H1 (cell line): Measurements from ENCODE around the gene GLI1. TPM values are rescaled to one million over a fixed set of nuclear protein-coding genes. Genes with fewer than 3 reads are reported as not detected.
"Not testable (repeated sequence)": the region's sequence is repeated elsewhere in the genome, so short reads cannot be mapped to it uniquely, and the experiment has no call there.

Experiments
- CTCF ChIA-PET: fragments of 300-600 bp; sonication (Branson Sonifier 250); formaldehyde crosslinking; loops from one replicate; lab custom pipeline; 2021; ENCODE audit not compliant: partially characterized antibody; lab: Charles Lee
- POLR2A ChIA-PET: fragments of 300-600 bp; sonication (Branson Sonifier 250); formaldehyde crosslinking; loops from one replicate; lab custom pipeline; 2021; ENCODE audit warnings: inconsistent platforms; ENCODE audit not compliant: partially characterized antibody; lab: Charles Lee
- DNase-seq, 2 experiments: peaks; one replicate each; pipeline versions ENCODE4 v3.0.0 to v3.0.0-alpha.2; 2010 to 2022; ENCODE audit warnings: low spot score in 2 of 2, low read depth in 1 of 2, mixed read lengths in 1 of 2
- FAIRE-seq: peaks from 2 replicates; lab custom pipeline; 2011; peaks lifted over from hg19 to GRCh38; lab: Jason Lieb, UNC
- H2AFZ ChIP-seq: 2 replicates; pipeline ENCODE4 v1.8.1; 2012; ENCODE audit warnings: low read length, inconsistent platforms
- H2AK5ac ChIP-seq: 2 replicates; pipeline ENCODE4 v1.6.1; 2013; ENCODE audit warnings: low read depth, low read length
- H2BK120ac ChIP-seq: replicated peaks from 2 replicates; pipeline ENCODE3; 2013; ENCODE audit warnings: low read depth, low read length, inconsistent platforms
- H2BK12ac ChIP-seq: 2 replicates; pipeline ENCODE4 v1.6.1; 2013; ENCODE audit warnings: low read depth, low read length
- H2BK15ac ChIP-seq: 2 replicates; pipeline ENCODE4 v1.6.1; 2013; ENCODE audit warnings: low read length
- H2BK20ac ChIP-seq: 2 replicates; pipeline ENCODE4 v1.6.1; 2013; ENCODE audit warnings: low read length
- H2BK5ac ChIP-seq: 2 replicates; pipeline ENCODE4 v1.6.1; 2013; ENCODE audit warnings: low read depth, low read length
- H3K14ac ChIP-seq: 2 replicates; pipeline ENCODE4 v1.6.1; 2013; ENCODE audit warnings: inconsistent platforms; ENCODE audit not compliant: insufficient read length
- H3K18ac ChIP-seq: 2 replicates; pipeline ENCODE4 v1.6.1; 2013; ENCODE audit warnings: low read length; ENCODE audit errors: extremely low read depth
- H3K23ac ChIP-seq: 2 replicates; pipeline ENCODE4 v1.6.1; 2013; ENCODE audit warnings: inconsistent platforms; ENCODE audit not compliant: insufficient read length
- H3K23me2 ChIP-seq: 2 replicates; pipeline ENCODE4 v1.6.1; 2013; ENCODE audit warnings: low read depth, low read length
- H3K27ac ChIP-seq: 2 replicates; pipeline ENCODE4 v1.6.1; 2011; ENCODE audit warnings: low read depth, low read length, inconsistent platforms
- H3K27me3 ChIP-seq, 4 experiments: replicated peaks in 1 of 4; 1 replicate in 1 of 4; 2 replicates in 3 of 4; pipeline versions ENCODE4 v1.6.1 to v1.8.1; 2011 to 2013; ENCODE audit warnings: low read length in 3 of 4, mild to moderate bottlenecking in 3 of 4, inconsistent platforms in 2 of 4, mixed read lengths in 2 of 4, moderate library complexity in 1 of 4; ENCODE audit not compliant: control insufficient read depth in 3 of 4, insufficient read depth in 3 of 4; ENCODE audit errors: extremely low read depth in 1 of 4
- H3K36me3 ChIP-seq, 4 experiments: 2 replicates each; pipeline versions ENCODE4 v1.6.1 to v1.8.1; 2011 to 2013; ENCODE audit warnings: mild to moderate bottlenecking in 4 of 4, low read length in 3 of 4, moderate library complexity in 2 of 4, control low read depth in 1 of 4, inconsistent platforms in 1 of 4; ENCODE audit not compliant: insufficient read depth in 4 of 4, control insufficient read depth in 2 of 4
- H3K4ac ChIP-seq: replicated peaks from 2 replicates; pipeline ENCODE3; 2013; ENCODE audit warnings: low read length, low read depth, mixed read lengths, inconsistent platforms; ENCODE audit not compliant: insufficient read length
- H3K4me1 ChIP-seq, 4 experiments: replicated peaks in 1 of 4; 1 replicate in 1 of 4; 2 replicates in 3 of 4; pipeline versions ENCODE4 v1.6.1 to v1.8.1; 2011 to 2013; ENCODE audit warnings: low read length in 3 of 4, inconsistent platforms in 2 of 4, mixed read lengths in 1 of 4; ENCODE audit not compliant: insufficient read depth in 4 of 4, control insufficient read depth in 3 of 4
- H3K4me2 ChIP-seq, 2 experiments: 2 replicates each; pipeline versions ENCODE4 v1.6.1 to v1.8.1; 2011 to 2013; ENCODE audit warnings: low read depth in 2 of 2, low read length in 2 of 2, control low read depth in 1 of 2, inconsistent platforms in 1 of 2, mild to moderate bottlenecking in 1 of 2; ENCODE audit not compliant: insufficient read depth in 1 of 2
- H3K4me3 ChIP-seq, 4 experiments: fragments of 200-600, 300-600 bp in 1 of 4; sonication (generic), shearing (Covaris generic), sonication (Bioruptor Twin) in 1 of 4; 2 replicates each; pipeline versions ENCODE4 v1.5.1 to v1.8.1; 2011 to 2016; ENCODE audit warnings: low read length in 4 of 4, low read depth in 3 of 4, control low read depth in 2 of 4, inconsistent platforms in 2 of 4, mild to moderate bottlenecking in 2 of 4, mixed read lengths in 1 of 4, moderate library complexity in 1 of 4; ENCODE audit not compliant: insufficient read depth in 2 of 4; ENCODE audit errors: extremely low read depth in 1 of 4
- H3K56ac ChIP-seq: replicated peaks from 2 replicates; pipeline ENCODE3; 2013; ENCODE audit warnings: low read depth, mild to moderate bottlenecking, mixed read lengths, low read length, inconsistent platforms; ENCODE audit not compliant: insufficient read length
- H3K79me1 ChIP-seq: 2 replicates; pipeline ENCODE4 v1.6.1; 2013; ENCODE audit warnings: low read depth, low read length, control low read depth
- H3K79me2 ChIP-seq, 2 experiments: 2 replicates each; pipeline versions ENCODE4 v1.6.1 to v1.8.1; 2012 to 2013; ENCODE audit warnings: low read length in 2 of 2, mild to moderate bottlenecking in 2 of 2, inconsistent platforms in 1 of 2; ENCODE audit not compliant: insufficient read depth in 2 of 2, control insufficient read depth in 1 of 2
- H3K9ac ChIP-seq, 4 experiments: replicated peaks in 1 of 4; 1 replicate in 1 of 4; 2 replicates in 3 of 4; pipeline versions ENCODE4 v1.6.1 to v1.8.1; 2011 to 2013; ENCODE audit warnings: low read depth in 3 of 4, low read length in 3 of 4, control low read depth in 2 of 4, mild to moderate bottlenecking in 2 of 4, moderate library complexity in 2 of 4, inconsistent platforms in 1 of 4; ENCODE audit errors: extremely low read depth in 1 of 4
- H3K9me3 ChIP-seq, 2 experiments: 2 replicates each; pipeline versions ENCODE4 v1.6.1 to v1.8.1; 2012 to 2013; ENCODE audit warnings: mild to moderate bottlenecking in 2 of 2, moderate library complexity in 2 of 2, control low read depth in 1 of 2, inconsistent platforms in 1 of 2, low read depth in 1 of 2, low read length in 1 of 2, mixed read lengths in 1 of 2; ENCODE audit not compliant: insufficient read depth in 2 of 2
- H4K20me1 ChIP-seq, 2 experiments: replicated peaks in 1 of 2; 2 replicates each; pipeline versions ENCODE3 to v1.8.1; 2011 to 2013; ENCODE audit warnings: inconsistent platforms in 2 of 2, low read length in 2 of 2, mild to moderate bottlenecking in 1 of 2; ENCODE audit not compliant: insufficient read depth in 2 of 2, control insufficient read depth in 1 of 2
- H4K5ac ChIP-seq: 2 replicates; pipeline ENCODE4 v1.6.1; 2013; ENCODE audit warnings: low read length, low read depth, mixed read lengths, inconsistent platforms; ENCODE audit not compliant: insufficient read length
- H4K8ac ChIP-seq: 2 replicates; pipeline ENCODE4 v1.8.0; 2013; ENCODE audit warnings: mild to moderate bottlenecking, moderate library complexity, low read length, inconsistent platforms; ENCODE audit not compliant: insufficient read depth; ENCODE audit errors: extremely low read depth
- H4K91ac ChIP-seq: replicated peaks from 2 replicates; pipeline ENCODE3; 2013; ENCODE audit warnings: low read length, mixed read lengths, inconsistent platforms; ENCODE audit not compliant: insufficient read length
- WGBS, 2 experiments: shearing (Covaris generic) in 1 of 2; methylation state at CpG; one replicate each; pipeline versions ENCODE4 v1.1.6 to v1.1.7; 2013 to 2015; ENCODE audit warnings: low lambda C conversion rate in 2 of 2, mixed read lengths in 2 of 2, inconsistent platforms in 1 of 2, low coverage in 1 of 2, missing lambda C conversion rate in 1 of 2; ENCODE audit not compliant: insufficient replicate concordance in 2 of 2, insufficient coverage in 1 of 2, insufficient read length in 1 of 2; ENCODE audit errors: extremely low coverage in 1 of 2, missing lambda C conversion rate in 1 of 2; 5-methylcytosine and 5-hydroxymethylcytosine counted together
- polyA plus RNA-seq, 7 experiments: library from polyadenylated mRNA; depleted of rRNA in 3 of 7; stranded (reverse) in 5 of 7; unstranded in 2 of 7; fragments of >200 nt in 5 of 7; fragments of 200-250 nt in 2 of 7; gene quantifications; 1 replicate in 5 of 7; 2 replicates in 1 of 7; 4 replicates in 1 of 7; pipeline versions ENCODE4 v1.2.1 to v1.2.3, GENCODE V29; 2011 to 2013; ENCODE audit warnings: missing spikeins in 2 of 7, mixed read lengths in 2 of 7
- total RNA-seq: library from RNA; stranded (reverse); fragmentation: NEBNext Ultra II Directional; extraction: Animal tissue kit (Norgen Biotek cat#: 25700); gene quantifications from 2 replicates; pipeline ENCODE4 v1.2.1, GENCODE V29; 2021

The GLI1 gene
- total and polyA plus RNA-seq, 2 of the 8 experiments (the other 6 are each of a cell fraction or from before 2014, with no cell fraction given) = 23.5 to 25.3 TPM

DNA sequence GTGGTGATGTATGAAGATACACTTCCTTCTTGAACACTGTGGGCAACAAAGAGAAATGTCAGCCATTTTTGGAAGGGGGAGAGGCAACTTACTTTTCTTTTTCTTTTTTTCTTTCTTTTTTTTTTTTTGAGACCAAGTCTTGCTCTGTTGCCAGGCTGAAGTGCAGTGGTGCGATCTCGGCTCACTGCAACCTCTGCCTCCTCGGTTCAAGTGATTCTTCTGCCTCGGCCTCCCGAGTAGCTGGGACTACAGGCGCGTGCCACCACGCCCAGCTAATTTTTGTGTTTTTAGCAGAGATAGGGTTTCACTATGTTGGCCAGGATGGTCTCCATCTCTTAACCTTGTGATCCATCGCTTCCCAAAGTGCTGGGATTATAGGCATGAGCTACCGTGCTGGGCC, 58.1 kb downstream of the GLI1 start:
- H3K27ac ChIP-seq, H2AFZ ChIP-seq, H2BK5ac ChIP-seq, H3K27me3 ChIP-seq, H3K56ac ChIP-seq, H3K18ac ChIP-seq, H4K5ac ChIP-seq, H4K91ac ChIP-seq, H2AK5ac ChIP-seq, DNase-seq, H3K14ac ChIP-seq, H2BK15ac ChIP-seq, H2BK120ac ChIP-seq, FAIRE-seq, H4K8ac ChIP-seq, H3K9me3 ChIP-seq, H3K23ac ChIP-seq, H2BK12ac ChIP-seq, H2BK20ac ChIP-seq, H3K4ac ChIP-seq, H3K79me1 ChIP-seq, H3K9ac ChIP-seq: not testable (repeated sequence)
- ChIA-PET POLR2A (interaction anchor here (0.6 to 6.0 kb wide), 16 partner anchors 7 to 286 kb away, joined by 3 to 60 read pairs (median 6); partner anchors contain the start of gene DCTN2), CTCF (interaction anchor here (0.6 to 1.5 kb wide), 4 partner anchors 11 to 43 kb away, joined by 3 to 5 read pairs (median 3); no protein-coding TSS in a partner anchor)
- Histone ChIP-seq H3K36me3 (peaks cover 35 to 62% (median 47%) of the 10 kb centered on the region in 4 experiments), H3K23me2 (peaks cover 15% of the 10 kb centered on the region), H4K20me1 (peaks cover 5 to 14% of the 10 kb centered on the region in 2 experiments), H3K4me2 (peak overlapping the region in 1 of 2 experiments; percentile 81; a peak in 1 of 4 replicates), H3K79me2 (peaks cover 0 to 20% of the 10 kb centered on the region in 2 experiments; a peak in 2 of 4 replicates), H3K4me1 (peaks cover 4 to 15% (median 12%) of the 10 kb centered on the region in 4 experiments), H3K4me3 (peak overlapping the region in 1 of 4 experiments; percentile 85; a peak in 1 of 8 replicates)
- WGBS, 2 experiments = 91% methylated on average over 10 of the region's 10 CpGs; no CpG with 5 or more reads in 1 of the 2 experiments
